Body of pancreas (tissue), 4 donors: Measurements from ENCODE around the gene SBNO2. TPM values are rescaled to one million over a fixed set of nuclear protein-coding genes. Genes with fewer than 3 reads are reported as not detected.

Experiments
- ATAC-seq: fragments of 150-250 bp; one replicate; pipeline ENCODE4 v1.9.1; 2016
- DNase-seq, 4 donors: peaks; one replicate each; pipeline ENCODE4 v3.0.0-alpha.2; 2019
- H3K27ac ChIP-seq, 4 donors: fragments of 200-600 bp; sonication (generic); 1 replicate in 3 of 4; 2 replicates in 1 of 4; pipeline versions ENCODE4 v1.5.1 to v1.6.1; 2016 to 2019; ENCODE audit warnings: mild to moderate bottlenecking in 1 of 4, mixed read lengths in 1 of 4, moderate library complexity in 1 of 4
- H3K27me3 ChIP-seq, 2 donors: fragments of 200-600 bp; sonication (generic); one replicate each; pipeline ENCODE4 v1.6.0; 2016; ENCODE audit warnings: mild to moderate bottlenecking in 1 of 2
- H3K36me3 ChIP-seq, 2 donors: fragments of 200-600 bp; sonication (generic); replicated peaks in 1 of 2; 2 replicates each; pipeline ENCODE4 v1.5.1; 2016; ENCODE audit warnings: low read depth in 2 of 2; ENCODE audit not compliant: insufficient read depth in 1 of 2
- H3K4me1 ChIP-seq: fragments of 200-600 bp; sonication (generic); one replicate; pipeline ENCODE4 v1.6.0; 2016
- H3K4me3 ChIP-seq, 2 donors: fragments of 200-600 bp; sonication (generic); 1 replicate in 1 of 2; 2 replicates in 1 of 2; pipeline ENCODE4 v1.5.1; 2016 to 2019
- H3K9me3 ChIP-seq, 3 donors: fragments of 200-600 bp; sonication (generic); 1 replicate in 2 of 3; 2 replicates in 1 of 3; pipeline ENCODE4 v1.5.1; 2016
- CTCF ChIP-seq, 7 experiments: fragments of 450-650 bp in 4 of 7; fragments of 200-600 bp in 3 of 7; sonication (generic) in 3 of 7; IDR thresholded peaks; one replicate each; pipeline ENCODE4 v1.5.1; 2016 to 2019; ENCODE audit warnings: antibody characterized with exemption in 7 of 7
- POLR2A ChIP-seq, 3 donors: fragments of 450-650 bp; IDR thresholded peaks; one replicate each; pipeline ENCODE4 v1.6.1; 2016; ENCODE audit warnings: antibody characterized with exemption in 3 of 3, mild to moderate bottlenecking in 2 of 3
- WGBS, 2 donors: methylation state at CpG; one replicate each; pipeline ENCODE4 v1.1.5; 2017; 5-methylcytosine and 5-hydroxymethylcytosine counted together
- intact Hi-C: fragments of 100-400 bp; cut with DNase I; formaldehyde crosslinking; loops from one replicate; pipeline ENCODE4 v1.15.1; 2023
- total RNA-seq, 2 donors: library from RNA; depleted of rRNA; stranded (reverse); fragments of >200 nt; gene quantifications; one replicate each; pipeline ENCODE4 v1.1.0, GENCODE V29; 2016

The SBNO2 gene
- total RNA-seq, 2 donors from 2014 or later = 14.0 to 30.7 TPM

DNA sequence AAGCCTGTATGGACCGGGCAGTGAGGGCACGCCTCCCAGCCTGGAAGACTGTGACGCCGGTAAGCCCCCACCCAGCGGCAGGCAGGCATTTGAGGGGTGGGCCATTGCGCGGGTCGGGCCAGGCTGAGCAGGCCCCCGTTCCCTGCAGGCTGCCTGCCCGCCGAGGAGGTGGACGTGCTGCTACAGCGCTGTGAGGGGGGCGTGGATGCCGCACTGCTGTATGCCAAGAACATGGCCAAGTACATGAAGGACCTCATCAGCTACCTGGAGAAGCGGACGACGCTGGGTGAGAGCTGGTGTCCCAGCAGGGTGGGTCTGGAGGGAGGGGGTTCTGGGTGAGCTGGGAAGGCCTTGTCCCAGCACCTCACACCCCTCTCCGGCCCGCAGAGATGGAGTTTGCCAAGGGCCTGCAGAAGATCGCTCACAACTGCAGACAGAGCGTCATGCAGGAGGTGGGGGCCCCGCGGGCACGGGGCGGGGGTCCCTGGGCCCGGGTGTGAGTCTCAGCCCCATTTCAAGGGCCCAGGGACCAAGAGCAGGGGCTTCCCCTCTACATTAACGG, 100.0 kb downstream of the SBNO2 start:
- Histone ChIP-seq H3K4me3 (no peak overlapping the region), H3K4me1 (peaks cover 29% of the 10 kb centered on the region), H3K27ac (no peak overlapping the region), H3K9me3 (no peaks in the 10 kb centered on the region), H3K36me3 (no peaks in the 10 kb centered on the region), H3K27me3 (peaks cover 0 to 18% of the 10 kb centered on the region in 2 donors)
- ATAC-seq (no peak), DNase-seq (no peak)
- WGBS, 2 donors = 81% methylated on average over 3 to 27 of the region's 28 CpGs
- no peak for TF ChIP-seq POLR2A (IDR thresholded peaks at IDR 0.05)
- TF ChIP-seq CTCF (IDR thresholded peaks at IDR 0.05) = no peak
- intact Hi-C loops = no loop called here

DNA sequence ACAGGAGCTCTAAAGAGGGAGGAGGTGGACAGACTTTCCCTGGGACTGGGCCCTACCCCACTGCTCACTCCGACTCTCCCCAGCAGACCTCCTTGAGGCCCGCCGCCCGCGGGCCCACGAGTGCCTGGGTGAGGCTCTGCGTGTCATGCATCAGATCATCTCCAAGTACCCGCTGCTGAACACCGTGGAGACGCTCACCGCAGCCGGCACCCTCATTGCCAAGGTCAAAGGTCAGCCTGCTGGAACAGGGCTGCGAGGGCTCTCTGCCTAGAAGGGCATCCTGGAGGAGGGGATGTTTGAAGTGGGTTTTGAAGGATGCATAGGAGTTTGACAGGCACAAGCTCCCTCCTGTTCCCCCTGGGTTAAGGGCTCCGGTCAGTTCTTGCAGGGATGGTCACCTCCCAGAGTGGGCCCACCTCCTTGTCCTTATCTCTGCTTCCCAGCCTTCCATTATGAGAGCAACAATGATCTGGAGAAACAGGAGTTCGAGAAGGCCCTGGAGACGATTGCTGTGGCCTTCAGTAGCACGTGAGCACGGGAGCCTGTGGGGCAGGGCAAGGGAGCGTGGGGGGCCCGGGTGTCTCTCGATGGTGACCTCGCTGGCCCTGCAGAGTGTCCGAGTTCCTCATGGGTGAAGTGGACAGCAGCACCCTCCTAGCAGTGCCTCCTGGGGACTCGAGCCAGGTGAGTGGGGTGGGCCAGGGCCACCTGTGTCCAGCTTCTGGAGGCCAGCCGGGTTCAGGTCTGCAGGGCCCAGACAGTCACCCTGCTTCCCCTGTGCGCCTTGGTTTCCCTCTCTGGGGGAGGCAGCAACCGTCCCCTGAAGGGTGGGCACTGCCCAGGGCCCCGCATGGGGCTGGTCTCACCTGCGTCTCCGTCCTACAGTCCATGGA, 100.8 kb downstream of the SBNO2 start:
- Histone ChIP-seq H3K9me3 (no peaks in the 10 kb centered on the region), H3K27me3 (peaks cover 0 to 24% of the 10 kb centered on the region in 2 donors), H3K27ac (no peak overlapping the region), H3K36me3 (no peaks in the 10 kb centered on the region), H3K4me3 (no peak overlapping the region), H3K4me1 (peaks cover 29% of the 10 kb centered on the region)
- intact Hi-C loops = no loop called here
- TF ChIP-seq POLR2A (IDR thresholded peaks at IDR 0.05) (no peak), CTCF (IDR thresholded peaks at IDR 0.05) (no peak)
- DNase-seq (no peak), ATAC-seq (no peak)
- 82 to 85% methylated on average over 11 to 26 of the region's 30 CpGs for WGBS, 2 donors

DNA sequence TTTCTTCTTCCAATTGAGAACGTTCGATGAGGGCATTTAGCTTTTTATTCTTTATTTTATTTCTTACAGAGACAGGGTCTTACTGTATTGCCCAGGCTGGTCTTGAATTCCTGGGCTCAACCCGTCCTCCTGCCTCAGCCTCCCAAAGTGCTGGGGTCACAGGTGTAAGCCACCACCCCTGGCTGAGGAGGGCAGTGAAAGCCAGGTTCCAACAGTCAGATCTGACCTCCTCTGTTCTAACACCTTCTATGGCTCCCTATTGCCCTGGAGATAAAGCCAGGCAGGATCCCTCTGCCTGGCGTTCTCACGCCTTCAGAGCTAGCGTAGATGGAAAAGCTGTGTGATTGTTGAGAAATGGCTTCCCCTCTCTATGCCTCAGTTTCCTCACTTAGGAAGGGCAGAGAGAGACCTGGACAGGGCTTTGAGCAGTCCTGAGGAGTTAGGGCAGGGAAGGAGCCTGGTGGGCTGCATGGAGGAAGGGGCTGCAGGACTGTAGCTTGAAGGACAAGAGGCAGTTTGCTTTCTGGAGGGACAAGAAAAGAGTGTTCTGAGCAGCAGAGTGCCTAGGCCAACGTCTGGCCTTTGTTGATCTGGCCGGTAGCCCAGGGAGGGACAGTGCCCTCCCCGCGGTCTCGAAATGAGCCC, 101.6 kb downstream of the SBNO2 start:
- Histone ChIP-seq H3K27me3 (peaks cover 0 to 29% of the 10 kb centered on the region in 2 donors), H3K9me3 (no peaks in the 10 kb centered on the region), H3K4me3 (no peak overlapping the region), H3K4me1 (peaks cover 31% of the 10 kb centered on the region), H3K36me3 (no peaks in the 10 kb centered on the region), H3K27ac (no peak overlapping the region)
- 77 to 88% methylated on average over 6 to 11 of the region's 11 CpGs for WGBS, 2 donors
- ATAC-seq (no peak), DNase-seq (no peak)
- TF ChIP-seq CTCF (IDR thresholded peaks at IDR 0.05) (no peak), POLR2A (IDR thresholded peaks at IDR 0.05) (no peak)
- intact Hi-C loops = no loop called here

DNA sequence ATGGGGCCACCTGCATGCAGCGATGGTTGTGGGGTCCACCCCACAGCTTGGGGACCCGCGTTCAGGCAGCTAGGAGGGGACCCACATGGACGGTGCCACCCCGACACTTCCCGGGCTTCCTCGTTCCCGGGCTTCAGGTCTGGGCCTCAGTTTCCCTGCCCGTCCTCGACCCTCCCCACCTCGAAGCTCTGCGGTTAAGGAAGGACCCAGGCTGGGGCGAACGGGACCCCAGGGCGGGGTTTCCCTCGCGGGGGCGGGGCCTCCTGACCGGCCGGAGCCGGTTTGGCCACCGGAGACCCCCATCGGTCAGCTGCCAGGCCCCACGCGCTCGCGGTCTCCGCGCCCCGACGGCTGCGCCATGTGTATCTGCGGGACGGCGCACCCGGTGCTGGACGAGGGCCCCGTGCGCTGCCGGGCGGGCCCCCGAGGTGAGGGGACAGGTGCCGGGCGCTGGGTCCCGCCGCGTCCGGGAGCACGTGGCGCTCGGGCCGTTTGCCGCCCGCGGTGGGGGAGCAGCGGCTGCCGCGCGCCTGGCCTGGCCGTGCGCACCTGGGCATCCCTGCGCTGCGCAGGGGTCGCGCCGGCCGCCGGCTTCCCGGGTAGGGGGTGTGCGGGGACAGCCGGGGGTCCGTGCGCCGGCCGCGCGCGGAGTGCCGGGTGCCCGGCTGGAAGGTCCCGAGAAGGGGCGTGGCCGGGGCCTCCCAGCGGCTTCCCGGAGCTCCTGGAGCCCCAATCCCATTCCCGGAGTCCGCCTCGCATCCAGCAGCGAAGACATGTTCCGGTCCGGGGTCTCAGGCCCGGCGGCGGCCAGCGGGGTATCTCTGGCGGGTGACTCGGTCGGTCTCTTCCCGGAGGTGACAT, 102.9 kb downstream of the SBNO2 start:
- no peak for TF ChIP-seq CTCF (IDR thresholded peaks at IDR 0.05)
- H3K27ac ChIP-seq = no peak overlapping the region
- H3K27me3 ChIP-seq = peaks cover 0 to 42% of the 10 kb centered on the region in 2 donors
- no peaks in the 10 kb centered on the region for H3K36me3 ChIP-seq
- ATAC-seq (no peak), DNase-seq (no peak)
- WGBS, 2 donors = 17 to 25% methylated on average over 4 to 59 of the region's 99 CpGs
- H3K9me3 ChIP-seq = no peaks in the 10 kb centered on the region
- peaks cover 44% of the 10 kb centered on the region for H3K4me1 ChIP-seq
- no peak overlapping the region for H3K4me3 ChIP-seq
- intact Hi-C loops = no loop called here
